ENCODE data around the gene DNAJC4. TPM values are rescaled to one million over a fixed set of nuclear protein-coding genes. Genes with fewer than 3 reads are reported as not detected.

Gene DNAJC4
- total RNA-seq, 2 experiments from 2014 or later: 14.1 to 42.4 TPM

GRCh38 chr11:64243236-64243854, 13.0 kb downstream of the DNAJC4 start:
- H3K27ac ChIP-seq (ENCODE audit: low read depth, low read length, poor library complexity, severe bottlenecking): peak overlapping the region; percentile 4
- no peaks in the 10 kb centered on the region for H3K9me3 ChIP-seq (ENCODE audit: low read length)
- intact Hi-C loops (cut with micrococcal nuclease; ENCODE audit: unreplicated experiment): no loop called here
- H4K20me1 ChIP-seq (ENCODE audit: insufficient read depth, low read length): no peaks in the 10 kb centered on the region
- CTCF ChIA-PET (ENCODE audit: unreplicated experiment): interaction anchor here (0.7 to 1.2 kb wide), 2 partner anchors 38 to 61 kb away, joined by 3 to 4 read pairs; no protein-coding TSS in a partner anchor
- no peak overlapping the region for H3K4me3 ChIP-seq (ENCODE audit: low read depth, low read length, poor library complexity, severe bottlenecking)
- BruUV-seq (replicated peaks): TSS peak; percentile 61
- TF ChIP-seq EZH2phosphoT487 (IDR thresholded peaks at IDR 0.05; ENCODE audit: borderline replicate concordance, low read depth, low read length) (no peak), CTCF (conservative IDR thresholded peaks at IDR 0.05; ENCODE audit: low read length) (no peak)
- peaks cover 28% of the 10 kb centered on the region for H3K79me2 ChIP-seq (ENCODE audit: insufficient read depth, low read depth, low read length)
- peaks cover 56% of the 10 kb centered on the region for H3K4me1 ChIP-seq (ENCODE audit: insufficient read depth, low read length, poor library complexity, severe bottlenecking)
- DNase-seq (ENCODE audit: low spot score): no peak
- H3K9me2 ChIP-seq (ENCODE audit: insufficient read depth, low read length): no peaks in the 10 kb centered on the region
- POLR2A ChIA-PET: interaction anchor here (0.9 to 2.5 kb wide), 3 partner anchors 19 to 74 kb away, joined by 3 to 10 read pairs (median 5); partner anchors contain the start of genes PRDX5 and TRMT112
- no peak overlapping the region; the same call in 1 of the 2 replicates for H3K4me2 ChIP-seq (ENCODE audit: low read length)
- no peak overlapping the region for H2AFZ ChIP-seq (ENCODE audit: low read length)
- H3K36me3 ChIP-seq (ENCODE audit: insufficient read depth, low read length): peaks cover 34% of the 10 kb centered on the region

- no peak overlapping the region for H3K4me2 ChIP-seq (ENCODE audit: low read length)
- no TSS peak for BruUV-seq (replicated peaks)
These were observed 13.8 kb downstream of the DNAJC4 start for GRCh38 chr11:64244107-64244506.

More at GRCh38 chr11:64244107-64244506, 13.8 kb downstream of the DNAJC4 start:
- CTCF ChIA-PET (ENCODE audit: unreplicated experiment): interaction anchor here (0.7 kb wide), 1 partner anchor 60 kb away, joined by 3 read pairs; no protein-coding TSS in a partner anchor
- POLR2A ChIA-PET: interaction anchor here (0.9 kb wide), 1 partner anchor 20 kb away, joined by 5 read pairs; no protein-coding TSS in a partner anchor
- Histone ChIP-seq H3K79me2 (ENCODE audit: insufficient read depth, low read depth, low read length) (peaks cover 28% of the 10 kb centered on the region), H2AFZ (ENCODE audit: low read length) (no peak overlapping the region), H3K4me3 (ENCODE audit: low read depth, low read length, poor library complexity, severe bottlenecking) (no peak overlapping the region), H3K4me1 (ENCODE audit: insufficient read depth, low read length, poor library complexity, severe bottlenecking) (peaks cover 51% of the 10 kb centered on the region), H4K20me1 (ENCODE audit: insufficient read depth, low read length) (no peaks in the 10 kb centered on the region), H3K36me3 (ENCODE audit: insufficient read depth, low read length) (peaks cover 29% of the 10 kb centered on the region), H3K27ac (ENCODE audit: low read depth, low read length, poor library complexity, severe bottlenecking) (peak overlapping the region; percentile 4), H3K9me3 (ENCODE audit: low read length) (no peaks in the 10 kb centered on the region), H3K9me2 (ENCODE audit: insufficient read depth, low read length) (no peaks in the 10 kb centered on the region)
- intact Hi-C loops (cut with micrococcal nuclease; ENCODE audit: unreplicated experiment): no loop called here
- DNase-seq (ENCODE audit: low spot score): no peak
- no peak for TF ChIP-seq EZH2phosphoT487 (IDR thresholded peaks at IDR 0.05; ENCODE audit: borderline replicate concordance, low read depth, low read length)
- TF ChIP-seq CTCF (conservative IDR thresholded peaks at IDR 0.05; ENCODE audit: low read length): no peak
